NCI-H526 treated with DMSO at 0.1 percent for 48 hours (cell line): ENCODE data around the gene DNM1.
"Not testable (repeated sequence)": the region's sequence is repeated elsewhere in the genome, so short reads cannot be mapped to it uniquely, and the experiment has no call there.

ENCODE experiments used
- DNase-seq: peaks from one replicate; lab custom pipeline; 2025; lab: John Stamatoyannopoulos, UW

The DNM1 gene

GRCh38 chr9:128276574-128277270, 73.5 kb downstream of the DNM1 start:
- DNase-seq, result no peak

GRCh38 chr9:128279088-128280073, 76.2 kb downstream of the DNM1 start:
- DNase-seq, result not testable (repeated sequence)

GRCh38 chr9:128280084-128280622, 77.0 kb downstream of the DNM1 start:
- DNase-seq, result no peak

- DNase-seq, result no peak
Measured at GRCh38 chr9:128282500-128282899, 79.3 kb downstream of the DNM1 start.

- peak; percentile 45 for DNase-seq
Measured at GRCh38 chr9:128285033-128285784, 82.0 kb downstream of the DNM1 start.

GRCh38 chr9:128286440-128286839, 83.3 kb downstream of the DNM1 start:
- DNase-seq, result no peak

- no peak for DNase-seq
Measured at GRCh38 chr9:128288273-128289004, 85.3 kb downstream of the DNM1 start.

- no peak for DNase-seq
Measured at GRCh38 chr9:128292009-128292408, 88.8 kb downstream of the DNM1 start.

GRCh38 chr9:128293091-128293490, 89.9 kb downstream of the DNM1 start:
- no peak for DNase-seq

- DNase-seq, result no peak
Measured at GRCh38 chr9:128294142-128294541, 91.0 kb downstream of the DNM1 start.

GRCh38 chr9:128296340-128297220, 93.4 kb downstream of the DNM1 start:
- DNase-seq, result no peak

- DNase-seq, result no peak
Measured at GRCh38 chr9:128297221-128297773, 94.1 kb downstream of the DNM1 start.

GRCh38 chr9:128298535-128299482, 95.6 kb downstream of the DNM1 start:
- DNase-seq, result no peak

- no peak for DNase-seq
Measured at GRCh38 chr9:128304136-128304970, 101.2 kb downstream of the DNM1 start.
